Ascending aorta (tissue), 2 donors: ENCODE measurements around the gene TAS2R39. TPM values are rescaled to one million over a fixed set of nuclear protein-coding genes. Genes with fewer than 3 reads are reported as not detected.

ENCODE experiments used
- DNase-seq, 2 donors: peaks; one replicate each; pipeline ENCODE4 v3.0.0-alpha.2; 2019; ENCODE audit warnings: low spot score in 2 of 2
- H3K27ac ChIP-seq, 2 donors: fragments of 200-600 bp; sonication (generic); one replicate each; pipeline ENCODE4 v1.5.1; 2016 to 2017; ENCODE audit warnings: mild to moderate bottlenecking in 1 of 2
- H3K27me3 ChIP-seq: fragments of 200-600 bp; sonication (generic); one replicate; pipeline ENCODE4 v1.5.1; 2017
- H3K36me3 ChIP-seq, 2 donors: fragments of 200-600 bp; sonication (generic); one replicate each; pipeline ENCODE4 v1.5.1; 2016
- H3K4me1 ChIP-seq, 2 donors: fragments of 200-600 bp; sonication (generic); one replicate each; pipeline ENCODE4 v1.5.1; 2016 to 2017; ENCODE audit warnings: mild to moderate bottlenecking in 1 of 2
- H3K4me3 ChIP-seq, 2 donors: fragments of 200-600 bp; sonication (generic); one replicate each; pipeline ENCODE4 v1.5.1; 2016 to 2017; ENCODE audit warnings: mild to moderate bottlenecking in 1 of 2
- H3K9me3 ChIP-seq, 2 donors: fragments of 200-600 bp; sonication (generic); one replicate each; pipeline ENCODE4 v1.5.1; 2016
- CTCF ChIP-seq, 3 experiments: fragments of 200-600 bp in 2 of 3; fragments of 450-650 bp in 1 of 3; sonication (generic) in 2 of 3; IDR thresholded peaks; one replicate each; pipeline ENCODE4 v1.5.1; 2016 to 2019; ENCODE audit warnings: antibody characterized with exemption in 3 of 3, mild to moderate bottlenecking in 1 of 3, moderate library complexity in 1 of 3
- intact Hi-C: fragments of 100-400 bp; cut with DNase I; formaldehyde crosslinking; loops from one replicate; pipeline ENCODE4 v1.15.1; 2023
- total RNA-seq: library from RNA; depleted of rRNA; stranded (reverse); fragments of >200 nt; gene quantifications from one replicate; pipeline ENCODE4 v1.1.0, GENCODE V29; 2016

The TAS2R39 gene
- total RNA-seq, 1 donor from 2014 or later, result not detected

GRCh38 chr7:143227806-143228205, 44.6 kb downstream of the TAS2R39 start:
- no peaks in the 10 kb centered on the region for H3K27me3 ChIP-seq
- H3K9me3 ChIP-seq, result no peaks in the 10 kb centered on the region
- no peaks in the 10 kb centered on the region for H3K36me3 ChIP-seq
- no peak overlapping the region for H3K27ac ChIP-seq
- intact Hi-C loops, result no loop called here
- DNase-seq, result no peak
- H3K4me1 ChIP-seq, result no peaks in the 10 kb centered on the region
- H3K4me3 ChIP-seq, result no peak overlapping the region
- no peak for TF ChIP-seq CTCF (IDR thresholded peaks at IDR 0.05)

GRCh38 chr7:143229054-143229790, 46.0 kb downstream of the TAS2R39 start:
- Histone ChIP-seq H3K27me3 (no peaks in the 10 kb centered on the region), H3K4me3 (no peak overlapping the region), H3K4me1 (no peaks in the 10 kb centered on the region), H3K27ac (no peak overlapping the region), H3K36me3 (no peaks in the 10 kb centered on the region), H3K9me3 (no peaks in the 10 kb centered on the region)
- no peak for DNase-seq
- intact Hi-C loops, result no loop called here
- TF ChIP-seq CTCF (IDR thresholded peaks at IDR 0.05), result no peak

GRCh38 chr7:143230602-143231457, 47.6 kb downstream of the TAS2R39 start:
- Histone ChIP-seq H3K36me3 (no peaks in the 10 kb centered on the region), H3K4me1 (no peaks in the 10 kb centered on the region), H3K4me3 (no peak overlapping the region), H3K9me3 (no peaks in the 10 kb centered on the region), H3K27me3 (no peaks in the 10 kb centered on the region), H3K27ac (no peak overlapping the region)
- intact Hi-C loops, result no loop called here
- DNase-seq, result no peak
- no peak for TF ChIP-seq CTCF (IDR thresholded peaks at IDR 0.05)

Other genes with a start within 250 kb of the TAS2R39 start
- gene TRPV5, start 249.7 kb upstream of the TAS2R39 start, total RNA-seq, result not detected
- gene LLCFC1, start 243.9 kb upstream of the TAS2R39 start, total RNA-seq, result not detected
- not detected for gene KEL, start 221.1 kb upstream of the TAS2R39 start, total RNA-seq
- not detected for gene OR9A2, start 156.3 kb upstream of the TAS2R39 start, total RNA-seq
- not detected for gene OR6V1, start 131.1 kb upstream of the TAS2R39 start, total RNA-seq
- not detected for gene PIP, start 51.3 kb upstream of the TAS2R39 start, total RNA-seq
- not detected for gene TAS2R40, start 38.6 kb downstream of the TAS2R39 start, total RNA-seq
- gene GSTK1, start 80.0 kb downstream of the TAS2R39 start, total RNA-seq, result 174 TPM
- 11.5 TPM for gene TMEM139, start 101.5 kb downstream of the TAS2R39 start, total RNA-seq
- gene CASP2, start 104.9 kb downstream of the TAS2R39 start, total RNA-seq, result 13.7 TPM
- not detected for gene CLCN1, start 132.7 kb downstream of the TAS2R39 start, total RNA-seq
- 0.53 TPM for gene FAM131B, start 179.3 kb downstream of the TAS2R39 start, total RNA-seq
- 320 TPM for gene ZYX, start 197.9 kb downstream of the TAS2R39 start, total RNA-seq
- not detected for gene EPHA1, start 225.4 kb downstream of the TAS2R39 start, total RNA-seq